H1 (cell line): ENCODE data around the gene PNPLA8. TPM values are rescaled to one million over a fixed set of nuclear protein-coding genes. Genes with fewer than 3 reads are reported as not detected.

Experiments used
- CTCF ChIA-PET: fragments of 300-600 bp; sonication (Branson Sonifier 250); formaldehyde crosslinking; loops from one replicate; lab custom pipeline; 2021; ENCODE audit not compliant: partially characterized antibody; lab: Charles Lee
- POLR2A ChIA-PET: fragments of 300-600 bp; sonication (Branson Sonifier 250); formaldehyde crosslinking; loops from one replicate; lab custom pipeline; 2021; ENCODE audit warnings: inconsistent platforms; ENCODE audit not compliant: partially characterized antibody; lab: Charles Lee
- DNase-seq, 2 experiments: peaks; one replicate each; pipeline versions ENCODE4 v3.0.0 to v3.0.0-alpha.2; 2010 to 2022; ENCODE audit warnings: low spot score in 2 of 2, low read depth in 1 of 2, mixed read lengths in 1 of 2
- FAIRE-seq: peaks from 2 replicates; lab custom pipeline; 2011; peaks lifted over from hg19 to GRCh38; lab: Jason Lieb, UNC
- H2AFZ ChIP-seq: 2 replicates; pipeline ENCODE4 v1.8.1; 2012; ENCODE audit warnings: low read length, inconsistent platforms
- H2AK5ac ChIP-seq: 2 replicates; pipeline ENCODE4 v1.6.1; 2013; ENCODE audit warnings: low read depth, low read length
- H2BK120ac ChIP-seq: replicated peaks from 2 replicates; pipeline ENCODE3; 2013; ENCODE audit warnings: low read depth, low read length, inconsistent platforms
- H2BK12ac ChIP-seq: 2 replicates; pipeline ENCODE4 v1.6.1; 2013; ENCODE audit warnings: low read depth, low read length
- H2BK15ac ChIP-seq: 2 replicates; pipeline ENCODE4 v1.6.1; 2013; ENCODE audit warnings: low read length
- H2BK20ac ChIP-seq: 2 replicates; pipeline ENCODE4 v1.6.1; 2013; ENCODE audit warnings: low read length
- H2BK5ac ChIP-seq: 2 replicates; pipeline ENCODE4 v1.6.1; 2013; ENCODE audit warnings: low read depth, low read length
- H3K14ac ChIP-seq: 2 replicates; pipeline ENCODE4 v1.6.1; 2013; ENCODE audit warnings: inconsistent platforms; ENCODE audit not compliant: insufficient read length
- H3K18ac ChIP-seq: 2 replicates; pipeline ENCODE4 v1.6.1; 2013; ENCODE audit warnings: low read length; ENCODE audit errors: extremely low read depth
- H3K23ac ChIP-seq: 2 replicates; pipeline ENCODE4 v1.6.1; 2013; ENCODE audit warnings: inconsistent platforms; ENCODE audit not compliant: insufficient read length
- H3K23me2 ChIP-seq: 2 replicates; pipeline ENCODE4 v1.6.1; 2013; ENCODE audit warnings: low read depth, low read length
- H3K27ac ChIP-seq: 2 replicates; pipeline ENCODE4 v1.6.1; 2011; ENCODE audit warnings: low read depth, low read length, inconsistent platforms
- H3K27me3 ChIP-seq, 4 experiments: replicated peaks in 1 of 4; 1 replicate in 1 of 4; 2 replicates in 3 of 4; pipeline versions ENCODE4 v1.6.1 to v1.8.1; 2011 to 2013; ENCODE audit warnings: low read length in 3 of 4, mild to moderate bottlenecking in 3 of 4, inconsistent platforms in 2 of 4, mixed read lengths in 2 of 4, moderate library complexity in 1 of 4; ENCODE audit not compliant: control insufficient read depth in 3 of 4, insufficient read depth in 3 of 4; ENCODE audit errors: extremely low read depth in 1 of 4
- H3K36me3 ChIP-seq, 4 experiments: 2 replicates each; pipeline versions ENCODE4 v1.6.1 to v1.8.1; 2011 to 2013; ENCODE audit warnings: mild to moderate bottlenecking in 4 of 4, low read length in 3 of 4, moderate library complexity in 2 of 4, control low read depth in 1 of 4, inconsistent platforms in 1 of 4; ENCODE audit not compliant: insufficient read depth in 4 of 4, control insufficient read depth in 2 of 4
- H3K4ac ChIP-seq: replicated peaks from 2 replicates; pipeline ENCODE3; 2013; ENCODE audit warnings: low read length, low read depth, mixed read lengths, inconsistent platforms; ENCODE audit not compliant: insufficient read length
- H3K4me1 ChIP-seq, 4 experiments: replicated peaks in 1 of 4; 1 replicate in 1 of 4; 2 replicates in 3 of 4; pipeline versions ENCODE4 v1.6.1 to v1.8.1; 2011 to 2013; ENCODE audit warnings: low read length in 3 of 4, inconsistent platforms in 2 of 4, mixed read lengths in 1 of 4; ENCODE audit not compliant: insufficient read depth in 4 of 4, control insufficient read depth in 3 of 4
- H3K4me2 ChIP-seq, 2 experiments: 2 replicates each; pipeline versions ENCODE4 v1.6.1 to v1.8.1; 2011 to 2013; ENCODE audit warnings: low read depth in 2 of 2, low read length in 2 of 2, control low read depth in 1 of 2, inconsistent platforms in 1 of 2, mild to moderate bottlenecking in 1 of 2; ENCODE audit not compliant: insufficient read depth in 1 of 2
- H3K4me3 ChIP-seq, 4 experiments: fragments of 200-600, 300-600 bp in 1 of 4; sonication (generic), shearing (Covaris generic), sonication (Bioruptor Twin) in 1 of 4; 2 replicates each; pipeline versions ENCODE4 v1.5.1 to v1.8.1; 2011 to 2016; ENCODE audit warnings: low read length in 4 of 4, low read depth in 3 of 4, control low read depth in 2 of 4, inconsistent platforms in 2 of 4, mild to moderate bottlenecking in 2 of 4, mixed read lengths in 1 of 4, moderate library complexity in 1 of 4; ENCODE audit not compliant: insufficient read depth in 2 of 4; ENCODE audit errors: extremely low read depth in 1 of 4
- H3K56ac ChIP-seq: replicated peaks from 2 replicates; pipeline ENCODE3; 2013; ENCODE audit warnings: low read depth, mild to moderate bottlenecking, mixed read lengths, low read length, inconsistent platforms; ENCODE audit not compliant: insufficient read length
- H3K79me1 ChIP-seq: 2 replicates; pipeline ENCODE4 v1.6.1; 2013; ENCODE audit warnings: low read depth, low read length, control low read depth
- H3K79me2 ChIP-seq, 2 experiments: 2 replicates each; pipeline versions ENCODE4 v1.6.1 to v1.8.1; 2012 to 2013; ENCODE audit warnings: low read length in 2 of 2, mild to moderate bottlenecking in 2 of 2, inconsistent platforms in 1 of 2; ENCODE audit not compliant: insufficient read depth in 2 of 2, control insufficient read depth in 1 of 2
- H3K9ac ChIP-seq, 4 experiments: replicated peaks in 1 of 4; 1 replicate in 1 of 4; 2 replicates in 3 of 4; pipeline versions ENCODE4 v1.6.1 to v1.8.1; 2011 to 2013; ENCODE audit warnings: low read depth in 3 of 4, low read length in 3 of 4, control low read depth in 2 of 4, mild to moderate bottlenecking in 2 of 4, moderate library complexity in 2 of 4, inconsistent platforms in 1 of 4; ENCODE audit errors: extremely low read depth in 1 of 4
- H3K9me3 ChIP-seq, 2 experiments: 2 replicates each; pipeline versions ENCODE4 v1.6.1 to v1.8.1; 2012 to 2013; ENCODE audit warnings: mild to moderate bottlenecking in 2 of 2, moderate library complexity in 2 of 2, control low read depth in 1 of 2, inconsistent platforms in 1 of 2, low read depth in 1 of 2, low read length in 1 of 2, mixed read lengths in 1 of 2; ENCODE audit not compliant: insufficient read depth in 2 of 2
- H4K20me1 ChIP-seq, 2 experiments: replicated peaks in 1 of 2; 2 replicates each; pipeline versions ENCODE3 to v1.8.1; 2011 to 2013; ENCODE audit warnings: inconsistent platforms in 2 of 2, low read length in 2 of 2, mild to moderate bottlenecking in 1 of 2; ENCODE audit not compliant: insufficient read depth in 2 of 2, control insufficient read depth in 1 of 2
- H4K5ac ChIP-seq: 2 replicates; pipeline ENCODE4 v1.6.1; 2013; ENCODE audit warnings: low read length, low read depth, mixed read lengths, inconsistent platforms; ENCODE audit not compliant: insufficient read length
- H4K8ac ChIP-seq: 2 replicates; pipeline ENCODE4 v1.8.0; 2013; ENCODE audit warnings: mild to moderate bottlenecking, moderate library complexity, low read length, inconsistent platforms; ENCODE audit not compliant: insufficient read depth; ENCODE audit errors: extremely low read depth
- H4K91ac ChIP-seq: replicated peaks from 2 replicates; pipeline ENCODE3; 2013; ENCODE audit warnings: low read length, mixed read lengths, inconsistent platforms; ENCODE audit not compliant: insufficient read length
- CEBPB ChIP-seq: IDR thresholded peaks from 2 replicates; pipeline ENCODE4 v1.6.1; 2012; ENCODE audit warnings: low read depth, low read length
- E2F6 ChIP-seq: IDR thresholded peaks from 2 replicates; pipeline ENCODE4 v1.6.1; 2012; ENCODE audit warnings: inconsistent platforms
- POLR2A ChIP-seq, 2 experiments: IDR thresholded peaks; 1 replicate in 1 of 2; 2 replicates in 1 of 2; pipeline ENCODE4 v1.6.1; 2011; ENCODE audit warnings: low read depth in 2 of 2, low read length in 2 of 2, mild to moderate bottlenecking in 2 of 2; ENCODE audit errors: control extremely low read depth in 1 of 2
- POU5F1 ChIP-seq: IDR thresholded peaks from 2 replicates; pipeline ENCODE4 v1.6.1; 2011; ENCODE audit warnings: low read depth, mild to moderate bottlenecking, low read length, moderate library complexity
- SP1 ChIP-seq: IDR thresholded peaks from 2 replicates; pipeline ENCODE4 v1.6.1; 2011; ENCODE audit warnings: low read depth, low read length
- SRF ChIP-seq: IDR thresholded peaks from 2 replicates; pipeline ENCODE4 v1.6.1; 2011; ENCODE audit warnings: mild to moderate bottlenecking, low read depth, low read length, moderate library complexity
- WGBS, 2 experiments: shearing (Covaris generic) in 1 of 2; methylation state at CpG; one replicate each; pipeline versions ENCODE4 v1.1.6 to v1.1.7; 2013 to 2015; ENCODE audit warnings: low lambda C conversion rate in 2 of 2, mixed read lengths in 2 of 2, inconsistent platforms in 1 of 2, low coverage in 1 of 2, missing lambda C conversion rate in 1 of 2; ENCODE audit not compliant: insufficient replicate concordance in 2 of 2, insufficient coverage in 1 of 2, insufficient read length in 1 of 2; ENCODE audit errors: extremely low coverage in 1 of 2, missing lambda C conversion rate in 1 of 2; 5-methylcytosine and 5-hydroxymethylcytosine counted together
- polyA plus RNA-seq, 7 experiments: library from polyadenylated mRNA; depleted of rRNA in 3 of 7; stranded (reverse) in 5 of 7; unstranded in 2 of 7; fragments of >200 nt in 5 of 7; fragments of 200-250 nt in 2 of 7; gene quantifications; 1 replicate in 5 of 7; 2 replicates in 1 of 7; 4 replicates in 1 of 7; pipeline versions ENCODE4 v1.2.1 to v1.2.3, GENCODE V29; 2011 to 2013; ENCODE audit warnings: missing spikeins in 2 of 7, mixed read lengths in 2 of 7
- total RNA-seq: library from RNA; stranded (reverse); fragmentation: NEBNext Ultra II Directional; extraction: Animal tissue kit (Norgen Biotek cat#: 25700); gene quantifications from 2 replicates; pipeline ENCODE4 v1.2.1, GENCODE V29; 2021

PNPLA8 gene
- total and polyA plus RNA-seq, 2 of the 8 experiments (the other 6 are each of a cell fraction or from before 2014, with no cell fraction given) = 3.8 to 11.2 TPM

DNA sequence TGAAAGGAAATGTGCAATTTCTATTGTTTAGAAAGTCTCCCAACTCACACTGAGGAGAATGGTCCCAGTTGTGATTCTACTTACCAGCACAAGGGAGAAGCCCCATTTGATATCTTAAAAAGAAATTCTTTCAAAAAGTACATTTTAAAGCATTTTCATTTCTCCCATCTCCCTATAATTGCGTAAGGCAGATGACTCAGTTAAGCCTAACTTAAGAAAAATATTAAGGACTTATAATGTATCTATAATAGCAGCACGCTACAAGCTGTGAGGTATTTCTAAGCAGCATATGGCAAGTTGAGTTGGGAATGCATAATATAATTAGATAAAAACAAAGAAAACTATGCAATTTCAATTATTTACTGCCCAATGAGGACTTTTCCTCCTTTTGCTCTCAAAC lies 61.2 kb downstream of the PNPLA8 start:
- no peaks in the 10 kb centered on the region for H3K36me3 ChIP-seq
- peaks cover 0 to 5% (median 2%) of the 10 kb centered on the region in 4 experiments; a peak in 2 of 7 replicates for H3K4me1 ChIP-seq
- no peak overlapping the region for H3K4me2 ChIP-seq
- no peaks in the 10 kb centered on the region for H4K20me1 ChIP-seq
- no peak overlapping the region for H2BK20ac ChIP-seq
- no peaks in the 10 kb centered on the region for H3K27me3 ChIP-seq
- no peaks in the 10 kb centered on the region for H3K23me2 ChIP-seq
- CTCF ChIA-PET = interaction anchor here (0.9 kb wide), 1 partner anchor 32 kb away, joined by 6 read pairs; no protein-coding TSS in a partner anchor
- no peak overlapping the region for H3K23ac ChIP-seq
- no peak overlapping the region for H2AK5ac ChIP-seq
- H3K4ac ChIP-seq = no peak overlapping the region
- no peak overlapping the region for H2AFZ ChIP-seq
- no peaks in the 10 kb centered on the region for H3K9me3 ChIP-seq
- no peak overlapping the region for H4K5ac ChIP-seq
- H3K4me3 ChIP-seq = no peak overlapping the region
- no peaks in the 10 kb centered on the region for H3K79me2 ChIP-seq
- H4K91ac ChIP-seq = no peak overlapping the region
- 98% methylated on average over 2 of the region's 2 CpGs; no CpG with 5 or more reads in 1 of the 2 experiments for WGBS, 2 experiments
- no peak overlapping the region for H2BK15ac ChIP-seq
- no peak overlapping the region for H4K8ac ChIP-seq
- no peak overlapping the region for H3K56ac ChIP-seq
- no peak overlapping the region for H3K27ac ChIP-seq
- POLR2A ChIA-PET = interaction anchor here (1.2 kb wide), 1 partner anchor 56 kb away, joined by 3 read pairs; no protein-coding TSS in a partner anchor
- no peak overlapping the region for H3K18ac ChIP-seq
- no peak overlapping the region for H2BK12ac ChIP-seq
- H2BK5ac ChIP-seq = no peak overlapping the region
- H3K9ac ChIP-seq = no peak overlapping the region
- no peak for DNase-seq
- no peaks in the 10 kb centered on the region for H3K79me1 ChIP-seq
- FAIRE-seq = no peak
- no peak overlapping the region for H3K14ac ChIP-seq
- H2BK120ac ChIP-seq = no peak overlapping the region
- TF ChIP-seq POU5F1 = no peak
- no peak for TF ChIP-seq SP1
- TF ChIP-seq CEBPB = no peak
- no peak for TF ChIP-seq POLR2A (IDR thresholded peaks at IDR 0.05; ENCODE audit: control extremely low read depth in 1 of 2, low read depth in 2 of 2, low read length in 2 of 2)
- TF ChIP-seq SRF = no peak
- TF ChIP-seq E2F6 = no peak
